ENCODE results near the gene TYSND1. TPM values are rescaled to one million over a fixed set of nuclear protein-coding genes. Genes with fewer than 3 reads are reported as not detected.

TYSND1 gene
- total RNA-seq, 4 donors from 2014 or later: 6.9 to 13.4 (median 11.4) TPM

GRCh38 chr10:70096016-70096704, 50.3 kb downstream of the TYSND1 start:
- no peak overlapping the region for H3K27ac ChIP-seq
- no peak for ATAC-seq
- no peaks in the 10 kb centered on the region for H3K27me3 ChIP-seq
- H3K4me3 ChIP-seq: no peak overlapping the region
- WGBS, 2 donors (ENCODE audit: low coverage in 1 of 2): 74 to 83% methylated on average over 4 to 6 of the region's 6 CpGs
- H3K4me1 ChIP-seq: no peaks in the 10 kb centered on the region
- H3K36me3 ChIP-seq: peaks cover 0 to 96% of the 10 kb centered on the region in 2 donors
- no peak for TF ChIP-seq POLR2A (IDR thresholded peaks at IDR 0.05)
- TF ChIP-seq, protein P1, sequence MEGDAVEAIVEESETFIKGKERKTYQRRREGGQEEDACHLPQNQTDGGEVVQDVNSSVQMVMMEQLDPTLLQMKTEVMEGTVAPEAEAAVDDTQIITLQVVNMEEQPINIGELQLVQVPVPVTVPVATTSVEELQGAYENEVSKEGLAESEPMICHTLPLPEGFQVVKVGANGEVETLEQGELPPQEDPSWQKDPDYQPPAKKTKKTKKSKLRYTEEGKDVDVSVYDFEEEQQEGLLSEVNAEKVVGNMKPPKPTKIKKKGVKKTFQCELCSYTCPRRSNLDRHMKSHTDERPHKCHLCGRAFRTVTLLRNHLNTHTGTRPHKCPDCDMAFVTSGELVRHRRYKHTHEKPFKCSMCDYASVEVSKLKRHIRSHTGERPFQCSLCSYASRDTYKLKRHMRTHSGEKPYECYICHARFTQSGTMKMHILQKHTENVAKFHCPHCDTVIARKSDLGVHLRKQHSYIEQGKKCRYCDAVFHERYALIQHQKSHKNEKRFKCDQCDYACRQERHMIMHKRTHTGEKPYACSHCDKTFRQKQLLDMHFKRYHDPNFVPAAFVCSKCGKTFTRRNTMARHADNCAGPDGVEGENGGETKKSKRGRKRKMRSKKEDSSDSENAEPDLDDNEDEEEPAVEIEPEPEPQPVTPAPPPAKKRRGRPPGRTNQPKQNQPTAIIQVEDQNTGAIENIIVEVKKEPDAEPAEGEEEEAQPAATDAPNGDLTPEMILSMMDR (IDR thresholded peaks at IDR 0.05): no peak
- no peak for TF ChIP-seq POLR2AphosphoS5 (IDR thresholded peaks at IDR 0.05)
- no peak for TF ChIP-seq EP300 (IDR thresholded peaks at IDR 0.05)
- H3K9me3 ChIP-seq: no peaks in the 10 kb centered on the region

DNA sequence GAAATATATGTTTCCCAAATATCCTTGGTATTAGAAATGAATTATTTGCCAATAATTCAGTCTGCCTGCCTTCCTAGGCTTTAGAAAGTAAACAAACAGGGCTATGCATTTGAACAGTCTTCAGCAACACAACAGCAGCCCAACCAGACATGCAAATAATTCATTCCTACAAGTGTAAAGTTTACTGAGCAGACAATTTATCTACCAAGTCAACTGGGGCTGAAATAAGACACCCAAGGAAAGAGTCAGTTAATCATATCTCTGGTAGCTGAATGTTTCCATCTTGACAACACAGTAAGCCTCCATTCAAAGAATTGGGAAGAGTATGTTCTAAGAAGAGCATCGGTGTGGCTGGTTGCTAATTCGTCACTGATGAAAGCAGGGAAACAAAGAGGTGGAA, 52.2 kb downstream of the TYSND1 start:
- H3K27me3 ChIP-seq: no peaks in the 10 kb centered on the region
- ATAC-seq: no peak
- 0 to 89% methylated on average over 1 to 2 of the region's 2 CpGs for WGBS, 2 donors (ENCODE audit: low coverage in 1 of 2)
- TF ChIP-seq, protein P1 (IDR thresholded peaks at IDR 0.05): no peak
- TF ChIP-seq POLR2AphosphoS5 (IDR thresholded peaks at IDR 0.05) (no peak), POLR2A (IDR thresholded peaks at IDR 0.05) (no peak), EP300 (IDR thresholded peaks at IDR 0.05) (no peak)
- no peaks in the 10 kb centered on the region for H3K4me1 ChIP-seq
- H3K36me3 ChIP-seq: peaks cover 0 to 83% of the 10 kb centered on the region in 2 donors
- H3K9me3 ChIP-seq: no peaks in the 10 kb centered on the region
- H3K4me3 ChIP-seq: no peak overlapping the region
- no peak overlapping the region for H3K27ac ChIP-seq

DNA sequence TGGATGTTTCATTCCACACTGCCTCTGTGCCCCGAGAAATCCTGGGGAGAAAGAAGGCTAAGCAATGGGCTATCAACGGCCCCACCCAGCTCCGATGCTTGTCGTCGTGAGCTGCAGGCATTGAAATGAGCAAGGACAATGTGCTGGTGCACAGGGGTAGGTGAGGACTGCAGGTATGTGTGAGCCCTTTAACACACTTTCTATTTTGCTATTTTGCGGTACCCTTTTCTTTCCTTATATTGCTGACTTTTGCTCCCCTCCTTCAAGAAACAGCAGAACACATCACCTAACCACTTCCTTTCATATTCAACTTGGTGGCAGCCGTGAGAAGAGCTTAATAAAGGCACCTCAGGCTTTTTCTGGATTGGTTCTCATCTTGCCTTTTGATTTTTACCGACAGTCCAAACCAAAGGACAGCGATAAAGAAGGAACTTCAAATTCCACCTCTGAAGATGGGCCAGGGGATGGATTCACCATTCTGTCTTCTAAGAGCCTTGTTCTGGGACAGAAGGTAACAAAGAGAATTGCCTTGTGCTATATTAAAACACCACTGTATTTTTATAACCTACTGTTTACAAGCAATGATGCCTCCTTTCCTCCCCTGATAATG, 53.1 kb downstream of the TYSND1 start:
- no peak for ATAC-seq

GRCh38 chr10:70092389-70092718, 54.1 kb downstream of the TYSND1 start:
- H3K9me3 ChIP-seq: no peaks in the 10 kb centered on the region
- H3K27ac ChIP-seq: no peak overlapping the region
- WGBS, 2 donors (ENCODE audit: low coverage in 1 of 2): 95 to 96% methylated on average over 6 to 7 of the region's 7 CpGs
- ATAC-seq: no peak
- H3K27me3 ChIP-seq: no peaks in the 10 kb centered on the region
- peaks cover 0 to 64% of the 10 kb centered on the region in 2 donors for H3K36me3 ChIP-seq
- H3K4me1 ChIP-seq: no peaks in the 10 kb centered on the region
- H3K4me3 ChIP-seq: no peak overlapping the region
- TF ChIP-seq, protein P1 (IDR thresholded peaks at IDR 0.05): no peak
- no peak for TF ChIP-seq POLR2A (IDR thresholded peaks at IDR 0.05)
- TF ChIP-seq POLR2AphosphoS5 (IDR thresholded peaks at IDR 0.05): no peak
- no peak for TF ChIP-seq EP300 (IDR thresholded peaks at IDR 0.05)

More for the DNA sequence above, 53.1 kb downstream of the TYSND1 start:
- 86 to 94% methylated on average over 4 to 9 of the region's 9 CpGs for WGBS, 2 donors (ENCODE audit: low coverage in 1 of 2)
- Histone ChIP-seq H3K36me3 (peaks cover 0 to 75% of the 10 kb centered on the region in 2 donors), H3K27ac (no peak overlapping the region), H3K4me3 (no peak overlapping the region), H3K9me3 (no peaks in the 10 kb centered on the region), H3K4me1 (no peaks in the 10 kb centered on the region), H3K27me3 (no peaks in the 10 kb centered on the region)
- TF ChIP-seq, protein P1 (IDR thresholded peaks at IDR 0.05): no peak
- TF ChIP-seq POLR2AphosphoS5 (IDR thresholded peaks at IDR 0.05) (no peak), EP300 (IDR thresholded peaks at IDR 0.05) (no peak), POLR2A (IDR thresholded peaks at IDR 0.05) (no peak)

DNA sequence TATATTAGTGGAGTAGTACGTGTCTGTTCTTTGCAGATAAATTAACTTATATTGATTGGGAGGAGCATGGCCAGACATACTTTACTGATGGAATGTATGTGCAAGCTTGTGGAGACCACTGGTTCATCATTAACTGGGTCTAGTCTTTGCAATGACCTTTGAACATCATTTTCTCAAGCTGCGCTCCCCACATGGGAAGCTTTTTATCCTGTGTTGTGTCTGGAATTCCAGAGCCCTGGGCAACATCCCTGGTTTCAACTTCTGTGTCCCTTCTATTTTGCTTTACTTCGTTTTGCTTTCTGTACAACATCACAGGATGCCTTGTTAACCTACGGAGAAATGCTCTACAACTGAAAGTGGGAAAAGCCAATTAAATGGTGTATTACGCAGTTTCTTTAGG, 55.5 kb downstream of the TYSND1 start:
- 97 to 100% methylated on average over 1 to 5 of the region's 5 CpGs for WGBS, 2 donors (ENCODE audit: low coverage in 1 of 2)
- Histone ChIP-seq H3K4me3 (no peak overlapping the region), H3K27me3 (no peaks in the 10 kb centered on the region), H3K36me3 (peaks cover 0 to 51% of the 10 kb centered on the region in 2 donors), H3K9me3 (no peaks in the 10 kb centered on the region), H3K4me1 (no peaks in the 10 kb centered on the region), H3K27ac (no peak overlapping the region)
- TF ChIP-seq, protein P1 (IDR thresholded peaks at IDR 0.05): no peak
- ATAC-seq: no peak
